ENCODE measurements around the gene KLHL3.
"Not testable (repeated sequence)": the region's sequence is repeated elsewhere in the genome, so short reads cannot be mapped to it uniquely, and the experiment has no call there.

The KLHL3 gene, protein sequence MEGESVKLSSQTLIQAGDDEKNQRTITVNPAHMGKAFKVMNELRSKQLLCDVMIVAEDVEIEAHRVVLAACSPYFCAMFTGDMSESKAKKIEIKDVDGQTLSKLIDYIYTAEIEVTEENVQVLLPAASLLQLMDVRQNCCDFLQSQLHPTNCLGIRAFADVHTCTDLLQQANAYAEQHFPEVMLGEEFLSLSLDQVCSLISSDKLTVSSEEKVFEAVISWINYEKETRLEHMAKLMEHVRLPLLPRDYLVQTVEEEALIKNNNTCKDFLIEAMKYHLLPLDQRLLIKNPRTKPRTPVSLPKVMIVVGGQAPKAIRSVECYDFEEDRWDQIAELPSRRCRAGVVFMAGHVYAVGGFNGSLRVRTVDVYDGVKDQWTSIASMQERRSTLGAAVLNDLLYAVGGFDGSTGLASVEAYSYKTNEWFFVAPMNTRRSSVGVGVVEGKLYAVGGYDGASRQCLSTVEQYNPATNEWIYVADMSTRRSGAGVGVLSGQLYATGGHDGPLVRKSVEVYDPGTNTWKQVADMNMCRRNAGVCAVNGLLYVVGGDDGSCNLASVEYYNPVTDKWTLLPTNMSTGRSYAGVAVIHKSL

DNA sequence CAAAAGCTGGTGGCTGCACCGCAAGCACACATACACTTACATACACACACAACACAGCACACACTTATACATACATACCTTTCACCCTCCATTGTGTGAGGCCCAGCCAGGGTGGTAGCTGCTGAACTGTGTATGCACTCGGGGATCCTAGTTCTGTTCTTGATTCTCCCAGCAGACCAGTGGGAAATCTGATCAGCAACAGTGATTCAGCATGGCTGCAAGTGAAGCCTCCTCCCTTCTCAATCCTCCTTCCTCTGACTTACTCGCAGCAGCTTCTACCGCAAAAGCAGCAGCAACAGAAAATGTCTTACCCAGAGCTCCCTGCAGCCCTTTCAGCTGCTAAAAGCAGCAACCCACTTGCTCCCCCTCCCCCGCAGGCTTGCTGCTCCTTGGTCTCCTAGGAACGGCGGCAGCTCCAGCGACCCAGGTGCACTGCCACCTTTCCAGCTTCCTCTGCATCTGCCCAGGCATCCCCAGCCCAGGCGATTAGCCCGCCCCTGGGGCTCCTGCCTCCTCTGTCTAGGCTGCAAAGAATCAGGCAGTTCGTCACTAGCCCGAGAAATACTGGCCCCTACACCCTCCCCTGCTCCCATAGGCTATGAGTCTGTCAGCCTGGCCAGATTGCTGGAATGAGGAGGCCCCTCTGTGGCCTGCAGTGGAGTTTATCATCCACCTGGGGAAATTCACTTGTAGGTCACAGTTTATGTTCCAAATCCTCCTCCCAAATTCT lies at the start of gene KLHL3:
KLHL3 (minus strand) TSS at position 535 of the 730 bp plus-strand sequence; CDS start at position 92, 443 bp downstream.
- DNase-seq, result peak; percentile 25

GRCh38 chr5:137782984-137783536 lies 47.2 kb upstream of the KLHL3 start:
- DNase-seq, result no peak

DNA sequence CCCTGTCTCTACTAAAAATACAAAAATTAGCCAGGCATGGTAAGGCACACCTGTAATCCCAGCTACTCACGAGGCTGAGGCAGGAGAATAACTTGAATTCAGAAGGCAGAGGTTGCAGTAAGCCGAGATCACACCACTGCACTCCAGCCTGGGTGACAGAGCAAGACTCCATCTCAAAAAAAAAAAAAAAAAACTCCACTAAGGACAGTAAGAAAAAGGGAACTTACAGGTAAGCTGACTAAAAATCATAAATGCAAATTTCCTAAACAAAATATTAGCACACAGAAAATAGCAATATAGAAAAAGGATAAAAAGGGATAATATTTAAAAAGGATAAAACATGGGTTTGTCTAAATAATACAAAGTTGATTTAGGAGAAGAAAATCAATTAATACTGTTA lies 46.2 kb upstream of the KLHL3 start:
- no peak for DNase-seq

DNA sequence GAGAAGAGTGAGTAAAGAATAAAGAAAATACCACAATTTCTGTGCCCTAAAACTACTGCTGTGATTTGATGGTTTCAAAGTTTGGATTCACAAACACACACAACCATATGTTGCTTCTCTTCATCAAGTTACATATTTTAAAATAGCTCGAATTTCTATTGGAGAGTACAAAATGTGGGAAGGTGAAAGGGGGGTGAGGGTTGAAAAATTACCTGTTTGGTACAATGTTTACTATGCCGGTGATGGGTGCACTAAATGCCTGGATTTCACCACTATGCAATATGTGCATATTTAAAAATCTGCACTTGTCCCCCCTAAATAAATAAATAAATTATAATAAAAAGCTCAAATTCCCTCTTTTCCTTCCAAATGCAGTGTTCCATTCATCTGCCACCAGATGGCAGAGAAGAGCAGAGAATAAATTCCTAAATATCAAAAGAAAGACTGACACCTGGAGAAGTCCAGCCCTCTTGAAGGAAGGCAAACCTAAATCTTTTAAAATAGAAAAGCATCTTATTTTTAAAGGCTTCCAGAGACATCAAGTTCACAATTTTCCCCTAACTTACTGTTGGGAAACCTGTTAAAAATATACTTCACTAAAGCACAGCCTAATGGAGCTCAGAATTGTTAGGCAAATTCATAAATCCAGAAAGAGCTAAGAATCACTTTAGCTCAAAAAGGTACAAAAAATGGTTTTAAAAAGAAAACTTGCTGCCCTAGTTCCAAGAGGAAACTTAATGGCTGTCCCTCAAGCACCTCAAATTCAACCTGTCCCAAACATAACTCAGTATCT lies 43.1 kb upstream of the KLHL3 start:
- peak; percentile 40 for DNase-seq

DNA sequence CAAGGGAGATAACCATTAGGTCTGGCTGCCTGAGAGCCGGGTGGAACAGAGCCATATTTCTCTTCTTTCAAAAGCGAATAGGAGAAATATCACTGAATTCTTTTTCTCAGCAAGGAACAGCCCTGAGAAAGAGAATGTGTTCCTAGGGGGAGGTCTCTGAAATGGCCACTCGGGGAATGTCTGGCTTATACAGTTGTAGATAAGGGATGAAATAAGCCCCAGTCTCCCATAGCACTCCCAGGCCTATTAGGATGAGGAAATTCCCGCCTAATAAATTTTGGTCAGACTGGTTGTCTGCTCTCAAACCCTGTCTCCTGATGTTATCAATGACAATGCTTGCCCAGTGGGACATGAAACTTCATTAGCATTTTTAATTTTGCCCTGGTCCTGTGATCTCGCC lies 32.0 kb upstream of the KLHL3 start:
- DNase-seq, result not testable (repeated sequence)

GRCh38 chr5:137761566-137761965 lies 25.7 kb upstream of the KLHL3 start:
- no peak for DNase-seq

GRCh38 chr5:137760719-137761516 lies 25.0 kb upstream of the KLHL3 start:
- no peak for DNase-seq

GRCh38 chr5:137760294-137760693 lies 24.4 kb upstream of the KLHL3 start:
- no peak for DNase-seq

DNA sequence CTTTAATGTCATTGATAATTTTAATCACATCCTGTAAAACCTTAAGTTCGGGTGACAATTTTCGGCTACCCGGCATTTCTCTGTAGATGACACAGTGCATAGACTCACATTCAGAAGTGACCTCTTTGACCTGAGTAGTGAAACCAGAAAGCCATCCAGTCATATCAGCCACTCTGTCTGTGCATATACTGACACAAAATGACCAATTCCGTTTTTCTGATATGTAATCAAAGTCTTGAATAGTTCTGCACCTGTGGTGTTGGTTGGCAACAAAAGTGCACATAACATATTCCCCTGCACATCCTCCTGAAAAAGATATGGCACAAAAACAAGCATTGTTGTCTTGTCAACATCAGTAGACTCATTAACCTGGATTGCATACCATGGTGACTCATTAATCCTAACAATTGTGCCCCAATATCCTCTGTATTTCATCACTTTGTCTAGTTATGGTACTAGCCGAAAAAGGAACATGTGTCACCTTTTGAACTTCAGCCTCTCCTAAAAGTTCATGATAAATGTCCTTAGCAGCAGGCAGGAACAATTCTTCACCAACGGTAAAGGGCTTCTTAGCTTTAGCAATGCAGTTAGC lies 22.9 kb upstream of the KLHL3 start:
- no peak for DNase-seq

GRCh38 chr5:137758121-137758520 lies 22.2 kb upstream of the KLHL3 start:
- no peak for DNase-seq

DNA sequence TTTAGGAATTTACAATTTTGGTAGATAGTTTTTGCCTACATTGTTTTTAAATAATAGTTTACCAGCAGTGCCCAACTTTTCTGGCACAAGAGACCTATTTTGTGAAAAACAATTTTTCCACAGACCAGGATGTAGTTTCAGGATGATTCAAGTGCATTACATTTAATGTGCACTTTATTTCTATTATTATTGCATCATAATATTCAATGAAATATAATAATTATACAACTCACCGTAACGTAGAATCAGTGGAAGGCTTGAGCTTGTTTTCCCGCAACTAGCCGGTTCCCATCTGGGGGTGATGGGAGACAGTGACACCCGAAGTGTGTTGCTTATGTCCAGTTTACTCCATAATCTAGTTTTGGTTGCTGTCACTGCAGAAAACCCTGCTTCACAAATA lies 21.7 kb upstream of the KLHL3 start:
- DNase-seq, result no peak

DNA sequence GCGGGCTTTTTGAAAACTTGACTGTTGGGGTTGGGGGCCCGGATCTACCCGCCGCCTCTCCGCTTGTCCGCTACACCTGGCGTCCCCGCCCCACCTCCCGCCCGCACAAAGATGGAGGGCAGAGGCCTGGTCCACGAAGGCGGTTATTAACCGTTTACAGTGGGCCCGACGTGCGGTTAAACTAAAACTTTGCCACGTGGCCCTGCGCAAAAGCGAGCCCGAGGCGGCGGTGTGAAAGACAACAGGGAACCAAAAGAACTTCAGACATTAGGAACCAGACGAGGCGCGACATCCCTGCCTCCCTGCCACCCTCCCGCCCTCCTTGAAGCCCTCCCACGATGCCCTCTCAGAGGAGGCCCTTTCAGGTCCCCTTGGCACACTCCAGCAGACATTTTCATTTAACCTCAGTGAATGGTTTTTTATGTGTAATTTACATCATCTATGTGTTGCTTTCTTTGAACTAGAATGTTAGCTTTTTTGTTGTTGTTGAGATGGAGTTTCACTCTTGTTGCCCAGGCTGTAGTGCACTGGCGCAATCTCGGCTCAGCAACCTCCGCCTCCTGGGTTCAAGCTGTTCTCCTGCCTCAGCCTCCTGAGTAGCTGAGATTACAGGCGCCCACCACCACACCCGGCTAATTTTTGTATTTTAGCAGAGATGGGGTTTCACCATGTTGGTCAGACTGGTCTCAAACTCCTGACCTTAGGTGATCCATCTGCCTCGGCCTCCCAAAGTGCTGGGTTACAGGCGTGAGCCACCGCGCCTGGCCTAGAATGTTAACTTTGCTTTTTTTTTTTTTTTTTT lies 19.3 kb upstream of the KLHL3 start:
- no peak for DNase-seq

DNA sequence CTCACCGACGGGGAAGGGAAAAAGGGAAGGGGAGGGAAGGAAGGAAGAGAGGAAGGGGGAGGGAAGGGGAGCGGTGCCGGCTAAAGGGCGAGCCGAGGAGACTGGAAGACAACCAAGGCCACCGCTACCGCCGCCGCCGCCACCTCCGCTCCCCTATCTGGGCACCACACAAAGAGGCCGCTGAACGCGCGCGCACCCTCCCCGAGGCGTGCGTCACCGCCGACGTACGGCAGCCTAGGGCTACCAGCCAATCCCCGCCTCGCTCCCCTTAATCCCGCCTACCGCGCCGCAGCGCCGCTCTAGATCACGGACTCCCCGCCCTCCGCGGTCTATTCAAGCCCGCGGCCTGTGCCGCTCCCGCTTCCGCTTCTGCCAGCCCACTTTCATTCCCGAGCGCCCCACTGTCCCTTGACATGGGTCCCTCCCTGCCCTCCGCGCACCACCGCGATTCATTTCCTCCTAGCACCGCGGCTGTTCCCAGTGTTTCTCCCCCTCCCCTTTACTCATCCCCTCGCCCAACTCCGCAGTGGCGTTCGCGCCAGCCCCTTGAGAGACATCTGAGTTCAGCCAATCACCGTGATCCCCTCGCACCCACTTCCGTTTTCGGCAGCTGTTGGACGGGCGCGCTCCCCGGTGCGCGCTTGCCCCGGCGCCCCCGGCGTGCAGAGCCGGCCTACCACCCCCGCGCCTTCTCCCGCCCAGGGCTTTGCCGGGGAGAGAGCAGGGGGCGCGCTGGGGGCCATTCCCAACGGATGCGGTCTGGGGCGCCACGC lies 18.5 kb upstream of the KLHL3 start, which contains the start of gene HNRNPA0:
HNRNPA0 (minus strand) TSS at position 176 of the 773 bp plus-strand sequence. CDS start 297 bp downstream, outside the sequence.
- peak; percentile 96 for DNase-seq

DNA sequence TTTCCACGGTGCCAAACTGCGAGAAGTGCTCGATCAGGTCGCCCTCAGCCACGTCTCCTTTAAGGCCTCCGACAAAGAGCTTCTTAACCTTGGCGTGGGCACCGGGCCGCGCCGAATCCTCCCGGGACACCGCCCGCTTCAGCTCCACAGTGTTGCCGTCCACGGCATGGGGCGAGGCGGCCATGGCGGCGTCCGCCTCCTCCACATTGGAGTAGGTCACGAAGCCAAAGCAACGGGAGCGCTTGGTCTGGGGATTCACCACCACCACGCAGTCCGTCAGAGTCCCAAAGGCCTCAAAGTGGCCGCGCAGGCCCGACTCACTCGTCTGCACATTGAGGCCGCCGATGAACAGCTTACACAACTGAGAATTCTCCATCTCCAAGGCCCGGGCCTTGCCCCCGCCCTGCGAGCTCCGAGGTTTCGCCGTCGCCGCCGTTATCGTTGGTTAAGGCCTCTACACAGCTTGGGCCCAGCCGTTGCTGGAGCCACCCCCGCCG lies 17.9 kb upstream of the KLHL3 start:
- DNase-seq, result no peak

DNA sequence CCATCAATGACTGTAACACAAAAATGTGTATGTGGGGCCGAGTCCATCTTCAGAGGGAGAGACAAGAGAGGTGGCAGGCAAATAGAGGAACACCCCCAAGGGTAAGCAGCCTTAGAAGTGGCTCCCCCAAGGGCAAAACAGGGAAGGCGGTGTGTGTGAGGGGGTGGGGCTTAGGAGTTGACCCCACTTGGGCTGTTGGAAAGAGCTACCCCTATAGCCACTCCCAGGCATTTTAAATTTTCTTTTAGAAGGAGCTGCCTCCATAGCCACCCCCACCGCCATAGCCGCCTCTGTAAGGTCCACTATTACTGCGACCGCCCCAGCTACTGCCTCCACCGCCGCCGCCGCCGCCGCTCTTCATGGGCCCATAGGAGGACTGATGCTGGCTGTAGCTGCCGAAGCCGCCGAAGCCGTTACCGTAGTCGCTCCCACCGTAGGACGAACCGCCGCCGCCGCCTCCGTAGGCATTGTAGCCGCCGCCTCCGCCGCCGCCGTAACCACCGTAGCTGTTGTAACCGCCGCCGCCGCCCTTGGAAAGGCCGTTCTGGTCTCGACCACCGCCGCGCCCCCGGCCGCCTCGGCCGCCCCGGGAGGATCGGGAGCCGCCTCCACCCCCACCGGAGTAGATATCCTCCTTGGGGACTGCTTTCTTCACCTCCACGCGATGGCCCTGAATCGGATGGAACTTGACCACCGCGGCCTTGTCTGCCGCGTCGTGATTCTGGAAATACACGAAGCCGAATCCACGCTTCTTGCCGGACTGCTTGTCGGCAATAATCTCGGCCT lies 17.2 kb upstream of the KLHL3 start:
- peak; percentile 57 for DNase-seq

DNA sequence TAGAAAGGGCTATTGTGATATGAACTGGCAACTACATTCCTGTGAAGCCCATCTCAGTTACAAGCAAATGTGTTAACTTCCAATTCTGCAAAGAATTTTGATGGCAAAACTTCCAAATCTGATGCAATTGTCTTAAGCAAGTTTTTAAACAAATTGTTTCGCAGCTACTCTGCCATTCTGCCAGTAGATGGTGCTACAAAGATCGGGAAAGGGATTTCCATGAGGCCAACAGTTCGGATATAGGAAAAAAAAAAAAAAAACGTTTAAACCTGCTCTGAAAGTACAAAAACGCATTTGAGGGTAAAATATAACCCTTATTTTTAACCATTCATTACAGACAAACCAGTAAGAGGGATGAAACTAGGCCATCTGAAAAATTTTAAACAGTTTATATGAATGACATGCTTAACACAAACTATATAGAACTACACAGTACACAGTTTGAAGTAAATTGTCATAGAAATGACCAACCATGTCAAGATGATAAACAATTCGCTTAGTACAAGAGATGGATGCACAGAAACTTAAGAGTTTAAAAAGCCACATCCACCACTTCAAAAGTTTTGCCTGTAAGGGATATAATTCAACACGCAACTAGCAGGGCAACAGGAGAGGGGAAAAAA lies 16.1 kb upstream of the KLHL3 start:
- peak; percentile 48 for DNase-seq

- DNase-seq, result no peak
Measured at GRCh38 chr5:137750436-137750835, 14.5 kb upstream of the KLHL3 start.

DNA sequence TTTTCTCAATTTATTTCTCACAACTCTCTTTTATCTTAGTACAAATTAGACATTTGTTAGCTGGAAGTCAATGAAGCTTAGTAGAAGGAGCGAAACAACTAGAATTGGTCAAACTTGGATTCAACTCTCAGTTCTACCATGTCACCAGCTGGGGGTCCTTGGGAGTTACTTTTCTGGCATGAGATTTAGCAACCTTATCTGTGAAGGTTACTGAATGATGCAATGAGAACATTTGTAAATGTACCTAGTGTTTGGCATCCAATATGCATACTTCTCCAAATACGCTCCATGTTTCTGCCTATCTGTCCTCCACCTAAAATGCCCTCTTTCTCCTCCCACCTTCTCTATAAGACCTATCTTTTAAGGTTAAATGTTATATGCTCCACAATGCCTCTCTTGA lies 12.0 kb upstream of the KLHL3 start:
- no peak for DNase-seq

All from CD4-positive, alpha-beta T cell treated with Interleukin-17A for 1 hour (primary cell).